IMR-90 (cell line): ENCODE measurements around the gene DIO1.

Experiments
- MAFK ChIP-seq: IDR thresholded peaks from 2 replicates; pipeline ENCODE4 v1.6.1; 2012; ENCODE audit warnings: low read depth, low read length, improper control_type of control experiment
- TF ChIP-seq, protein P1 (sequence below): conservative IDR thresholded peaks from 2 replicates; pipeline ENCODE4 v1.5.1; 2012; ENCODE audit warnings: mild to moderate bottlenecking, low read depth, low read length, improper control_type of control experiment

DNA sequence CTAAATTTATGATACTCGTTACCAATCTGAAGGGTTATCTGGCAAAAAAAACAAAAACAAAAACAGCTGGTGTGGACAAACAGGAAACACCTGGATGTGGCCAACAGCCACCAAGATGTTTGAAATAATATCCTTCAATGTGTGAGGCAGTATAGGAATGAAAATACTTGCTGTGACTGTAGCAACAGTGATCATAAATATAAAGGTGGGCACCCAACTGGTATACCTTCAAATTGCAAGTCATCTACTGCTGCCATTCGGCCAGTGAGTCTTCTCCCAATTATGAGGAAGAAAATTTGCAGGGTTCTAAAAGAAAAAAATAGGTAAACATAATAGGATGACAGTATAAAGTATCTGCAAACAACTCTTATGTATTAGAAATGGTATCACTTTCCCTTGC, 5.3 kb upstream of the DIO1 start:
- TF ChIP-seq, protein P1, sequence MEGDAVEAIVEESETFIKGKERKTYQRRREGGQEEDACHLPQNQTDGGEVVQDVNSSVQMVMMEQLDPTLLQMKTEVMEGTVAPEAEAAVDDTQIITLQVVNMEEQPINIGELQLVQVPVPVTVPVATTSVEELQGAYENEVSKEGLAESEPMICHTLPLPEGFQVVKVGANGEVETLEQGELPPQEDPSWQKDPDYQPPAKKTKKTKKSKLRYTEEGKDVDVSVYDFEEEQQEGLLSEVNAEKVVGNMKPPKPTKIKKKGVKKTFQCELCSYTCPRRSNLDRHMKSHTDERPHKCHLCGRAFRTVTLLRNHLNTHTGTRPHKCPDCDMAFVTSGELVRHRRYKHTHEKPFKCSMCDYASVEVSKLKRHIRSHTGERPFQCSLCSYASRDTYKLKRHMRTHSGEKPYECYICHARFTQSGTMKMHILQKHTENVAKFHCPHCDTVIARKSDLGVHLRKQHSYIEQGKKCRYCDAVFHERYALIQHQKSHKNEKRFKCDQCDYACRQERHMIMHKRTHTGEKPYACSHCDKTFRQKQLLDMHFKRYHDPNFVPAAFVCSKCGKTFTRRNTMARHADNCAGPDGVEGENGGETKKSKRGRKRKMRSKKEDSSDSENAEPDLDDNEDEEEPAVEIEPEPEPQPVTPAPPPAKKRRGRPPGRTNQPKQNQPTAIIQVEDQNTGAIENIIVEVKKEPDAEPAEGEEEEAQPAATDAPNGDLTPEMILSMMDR = no peak
- no peak for TF ChIP-seq MAFK
